SH-SY5Y (cell line): ENCODE data around the gene OR1J1.

Source experiments
- GATA2 ChIP-seq: IDR thresholded peaks from 2 replicates; pipeline ENCODE4 v1.6.1; 2011; ENCODE audit warnings: mild to moderate bottlenecking, low read depth, low read length
- GATA3 ChIP-seq: IDR thresholded peaks from 2 replicates; pipeline ENCODE4 v1.6.1; 2011; ENCODE audit warnings: low read depth, mild to moderate bottlenecking, low read length, moderate library complexity

DNA sequence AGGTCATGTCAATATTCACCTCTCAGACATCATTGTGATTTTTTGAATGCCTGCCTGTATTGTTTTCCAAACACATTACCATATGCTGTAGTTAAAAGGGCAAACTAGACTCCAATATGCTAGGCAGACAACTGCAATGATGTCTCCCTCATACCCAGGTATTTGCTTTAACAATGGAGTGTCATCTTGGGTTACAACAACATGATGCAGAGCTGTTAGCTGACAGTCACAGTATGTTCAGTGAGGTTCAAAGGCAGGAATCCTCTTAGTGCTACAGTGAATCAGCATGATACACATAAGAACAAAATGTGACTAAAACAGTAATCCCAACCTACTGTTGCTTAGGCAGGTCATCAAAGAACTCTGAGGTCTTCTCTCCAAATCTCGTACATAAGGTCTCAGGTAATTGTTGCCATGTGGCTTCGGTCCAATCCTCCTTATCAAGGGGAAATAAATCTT lies 24.0 kb downstream of the OR1J1 start:
- TF ChIP-seq GATA3, result no peak
- no peak for TF ChIP-seq GATA2
